Neural crest cell (in vitro differentiated cells): ENCODE measurements around the gene SPC24. TPM values are rescaled to one million over a fixed set of nuclear protein-coding genes. Genes with fewer than 3 reads are reported as not detected.

Experiments
- DNase-seq: peaks from one replicate; pipeline ENCODE4 v3.0.0; 2021; ENCODE audit warnings: low read depth, mixed read lengths, low spot score
- H3K27ac Mint-ChIP-seq: one replicate; pipeline ENCODE4 v1.8.0; 2021; ENCODE audit warnings: mild to moderate bottlenecking, mixed read lengths; ENCODE audit not compliant: unreplicated experiment
- H3K27me3 Mint-ChIP-seq: 2 replicates; pipeline ENCODE4 v1.8.0; 2021; ENCODE audit warnings: low read depth, mild to moderate bottlenecking, mixed read lengths
- H3K36me3 Mint-ChIP-seq: 2 replicates; pipeline ENCODE4 v1.8.0; 2021; ENCODE audit warnings: low read depth, mild to moderate bottlenecking, mixed read lengths
- H3K4me1 Mint-ChIP-seq: 2 replicates; pipeline ENCODE4 v1.8.0; 2021; ENCODE audit warnings: mixed read lengths
- H3K4me3 Mint-ChIP-seq: one replicate; pipeline ENCODE4 v1.8.0; 2021; ENCODE audit warnings: mild to moderate bottlenecking, mixed read lengths
- H3K9me3 Mint-ChIP-seq: 2 replicates; pipeline ENCODE4 v1.8.0; 2021; ENCODE audit warnings: mixed read lengths
- CTCF ChIP-seq: fragments of 200-600 bp; sonication (generic); conservative IDR thresholded peaks from 2 replicates; pipeline ENCODE4 v1.5.0; 2021; ENCODE audit warnings: antibody characterized with exemption, mild to moderate bottlenecking
- long read RNA-seq: library from polyadenylated mRNA; unstranded; transcript quantifications from one replicate; pipeline ENCODE4 v2.0.0, GENCODE V29; 2020
- total RNA-seq: library from RNA; stranded (reverse); gene quantifications from 2 replicates; pipeline ENCODE4 v1.2.1, GENCODE V29; 2021

SPC24 gene
- total RNA-seq, result 67.0 and 71.3 TPM in 2 replicates
- long read RNA-seq, transcript SPC24-206 (5 exons, 2,315 nt), result major isoform, 22 of 27 reads
- long read RNA-seq, partial matches to known transcripts, result 1 of 27 reads
- long read RNA-seq, other reads (novel, unspliced or antisense), result 3 of 27 reads

GRCh38 chr19:11155373-11156120 lies at the start of gene SPC24:
Gene SPC24 (minus strand): TSS chr19:11155782. CDS start chr19:11155776, 6 bp downstream.
- DNase-seq, result peak; percentile 91
- no peaks in the 10 kb centered on the region for H3K27me3 Mint-ChIP-seq
- H3K4me1 Mint-ChIP-seq, result peaks cover 25% of the 10 kb centered on the region
- TF ChIP-seq CTCF, result no peak
- peak within 1 kb of the TSS; percentile 94 for H3K4me3 Mint-ChIP-seq
- no peaks in the 10 kb centered on the region for H3K9me3 Mint-ChIP-seq
- H3K27ac Mint-ChIP-seq, result peak within 1 kb of the TSS; percentile 87
- H3K36me3 Mint-ChIP-seq, result peaks cover 3% of the 10 kb centered on the region

GRCh38 chr19:11204943-11205349 lies 49.4 kb upstream of the SPC24 start:
- DNase-seq, result no peak
- Mint-ChIP-seq H3K4me3 (no peak overlapping the region), H3K9me3 (no peaks in the 10 kb centered on the region), H3K4me1 (no peaks in the 10 kb centered on the region), H3K36me3 (no peaks in the 10 kb centered on the region), H3K27me3 (peaks cover 6% of the 10 kb centered on the region), H3K27ac (no peak overlapping the region)
- no peak for TF ChIP-seq CTCF

GRCh38 chr19:11204076-11204602 lies 48.6 kb upstream of the SPC24 start:
- no peaks in the 10 kb centered on the region for H3K4me1 Mint-ChIP-seq
- H3K9me3 Mint-ChIP-seq, result no peaks in the 10 kb centered on the region
- peaks cover 6% of the 10 kb centered on the region for H3K27me3 Mint-ChIP-seq
- DNase-seq, result no peak
- TF ChIP-seq CTCF, result peak; percentile 3
- H3K36me3 Mint-ChIP-seq, result no peaks in the 10 kb centered on the region
- peak overlapping the region; percentile 34 for H3K4me3 Mint-ChIP-seq
- H3K27ac Mint-ChIP-seq, result no peak overlapping the region

GRCh38 chr19:11203194-11204075 lies 47.9 kb upstream of the SPC24 start:
- Mint-ChIP-seq H3K4me3 (peak overlapping the region; percentile 34), H3K9me3 (no peaks in the 10 kb centered on the region), H3K4me1 (no peaks in the 10 kb centered on the region), H3K36me3 (no peaks in the 10 kb centered on the region), H3K27me3 (peaks cover 4% of the 10 kb centered on the region), H3K27ac (no peak overlapping the region)
- peak; percentile 73 for DNase-seq
- peak; percentile 76 for TF ChIP-seq CTCF

- Mint-ChIP-seq H3K4me3 (peak overlapping the region; percentile 9), H3K27me3 (no peaks in the 10 kb centered on the region), H3K9me3 (no peaks in the 10 kb centered on the region), H3K27ac (no peak overlapping the region), H3K4me1 (peaks cover 4% of the 10 kb centered on the region), H3K36me3 (no peaks in the 10 kb centered on the region)
- TF ChIP-seq CTCF, result no peak
- DNase-seq, result no peak
Observed at GRCh38 chr19:11202488-11203193, 47.1 kb upstream of the SPC24 start.
